T-helper 2 cell (primary cell): Measurements from ENCODE around the gene TRMT61A.

Source experiments
- DNase-seq, 5 experiments: peaks; one replicate each; pipeline versions ENCODE4 v3.0.0 to v3.0.0-alpha.2; 2012 to 2022
- total RNA-seq, 2 donors: gene quantifications; one replicate each; lab custom pipeline; 2026; lab: John Stamatoyannopoulos, UW

Gene TRMT61A
- total RNA-seq = 12.5 to 17.2 reads per million in 2 donors

DNA sequence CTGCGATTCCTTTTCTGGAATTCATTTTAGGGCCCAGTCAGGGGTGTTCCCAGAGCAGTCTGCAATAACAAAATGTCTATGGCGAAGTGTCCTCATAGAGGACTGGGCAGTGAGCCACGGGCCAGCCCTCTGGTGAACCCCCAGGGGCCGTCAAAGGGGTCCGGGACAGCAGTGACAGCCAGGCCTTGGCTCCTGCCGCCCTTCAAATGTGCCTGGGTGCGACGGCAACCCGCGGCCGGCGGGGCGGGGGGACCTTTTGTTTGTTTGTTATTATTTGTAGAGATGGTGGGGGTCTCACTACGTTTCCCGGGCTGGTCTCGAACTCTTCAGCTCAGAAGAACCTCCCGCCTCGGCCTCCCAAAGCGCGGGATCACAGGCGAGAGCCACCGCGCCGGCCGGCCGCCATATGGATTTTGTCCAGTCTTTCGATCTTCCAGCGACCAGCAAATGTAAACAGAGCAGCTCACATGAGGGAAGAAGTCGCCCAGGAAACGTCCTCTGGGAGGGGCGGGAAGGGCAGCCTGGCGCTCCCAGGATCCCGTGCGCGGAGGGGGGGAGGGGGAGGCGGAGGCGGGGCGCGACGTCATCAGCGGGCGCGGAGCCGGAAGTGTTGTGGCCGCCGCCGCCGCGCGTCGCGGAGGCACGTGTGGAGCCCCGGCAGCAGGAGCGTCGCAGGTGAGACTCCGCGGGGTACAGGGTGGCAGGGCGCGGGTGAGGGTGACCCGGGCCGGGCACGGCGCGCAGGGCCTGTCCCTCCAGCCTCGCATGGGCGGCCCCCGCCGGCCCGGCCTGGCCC, at the start of gene TRMT61A:
Gene TRMT61A (plus strand): TSS at position 610 of the 796 bp plus-strand sequence. CDS start 783 bp downstream, outside the sequence.
- DNase-seq = peak; percentile 57 to 86 (median 68)

DNA sequence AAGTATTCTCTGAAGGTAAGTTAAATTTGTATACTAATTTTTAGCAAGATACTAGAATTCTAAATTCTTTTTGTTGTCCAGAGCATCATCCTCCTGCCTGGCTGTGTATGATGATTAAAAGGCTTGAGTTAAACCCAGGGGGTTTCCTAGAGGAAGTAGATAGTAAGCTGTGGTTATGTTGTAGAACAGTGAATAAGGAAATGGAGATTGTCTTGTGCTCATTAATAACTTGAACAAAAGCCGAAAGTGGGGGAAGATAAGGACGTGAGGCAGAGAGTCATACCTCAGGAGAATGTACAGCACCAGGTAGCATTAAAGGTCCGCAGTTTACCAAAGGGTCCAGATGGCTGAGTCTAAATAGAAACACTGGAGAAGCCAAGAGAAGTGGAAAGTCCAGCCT, 48.4 kb upstream of the TRMT61A start:
- DNase-seq = peak in 1 of 5 experiments; percentile 65

DNA sequence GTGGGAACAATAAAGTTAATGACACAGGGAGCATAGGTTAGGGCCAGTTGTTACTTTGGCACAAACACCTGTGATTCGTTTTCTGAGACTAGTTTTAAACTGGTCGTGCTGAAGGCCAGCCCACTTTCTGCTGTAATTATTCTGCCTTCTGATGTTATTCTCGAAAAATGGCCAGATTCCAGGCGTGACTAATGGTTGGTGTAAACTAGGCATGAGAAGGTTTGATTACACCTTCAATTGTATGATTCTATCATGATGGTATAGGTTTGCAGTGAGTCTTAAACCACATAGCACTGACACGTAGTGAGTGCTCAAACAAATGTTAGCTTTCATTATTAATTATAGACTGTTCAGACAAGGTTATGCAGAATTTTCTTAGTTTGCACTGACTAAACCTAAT, 45.4 kb upstream of the TRMT61A start:
- no peak for DNase-seq

DNA sequence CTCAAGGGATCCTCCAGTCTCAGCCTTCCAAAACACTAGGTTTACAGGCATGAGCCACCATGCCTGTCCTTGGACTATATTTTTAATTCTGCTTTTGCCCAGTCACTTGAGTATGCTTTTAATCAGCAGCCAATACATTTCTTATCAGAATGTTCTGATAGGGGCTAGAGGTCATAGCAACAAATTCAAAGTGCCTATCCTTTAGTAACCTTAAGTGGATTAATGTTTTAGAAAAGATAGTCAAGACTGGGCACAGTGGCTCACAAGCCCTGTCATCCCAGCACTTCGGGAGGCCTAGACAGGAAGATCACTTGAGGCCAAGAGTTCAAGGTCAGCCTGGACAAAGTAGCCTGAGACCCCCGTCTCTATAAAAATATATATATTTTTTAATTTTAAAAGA, 43.5 kb upstream of the TRMT61A start:
- DNase-seq = no peak

DNA sequence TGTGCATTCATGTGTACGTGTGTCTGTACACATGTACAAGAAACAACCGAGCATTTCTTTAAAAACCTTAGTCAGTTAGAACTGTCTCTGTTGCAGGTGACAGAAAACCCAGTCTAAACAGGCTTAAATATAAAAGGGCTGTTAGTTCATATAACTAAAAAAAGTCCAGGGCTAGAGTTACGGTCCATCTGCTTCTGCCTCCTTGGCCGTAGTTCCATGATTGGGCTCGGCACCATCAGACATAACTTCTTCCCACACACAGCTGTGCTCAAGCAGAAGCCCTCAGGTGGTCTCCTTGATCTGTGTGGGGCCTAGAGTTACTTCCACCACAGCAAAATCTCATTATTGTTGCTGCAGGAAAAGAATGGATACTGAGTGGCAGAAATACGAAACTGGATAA, 40.9 kb upstream of the TRMT61A start:
- no peak for DNase-seq

DNA sequence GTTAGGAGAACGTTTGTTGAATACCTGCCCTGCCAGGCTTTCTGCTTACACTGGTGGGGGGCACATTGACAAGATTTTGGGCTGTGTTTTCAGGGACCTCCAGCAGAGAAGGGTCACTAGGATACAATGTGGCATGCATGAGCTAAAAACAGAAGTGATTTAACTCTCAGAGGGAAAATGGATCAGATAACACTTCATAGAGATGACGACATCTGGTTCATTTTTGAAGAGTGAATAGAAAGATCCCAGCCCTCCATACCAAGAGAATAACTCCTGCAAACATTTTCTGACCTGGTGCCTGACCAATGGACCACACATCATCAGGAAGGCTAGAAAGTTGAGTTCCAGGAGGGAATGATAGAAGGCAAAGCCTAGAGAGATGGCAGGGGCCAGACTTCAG, 40.0 kb upstream of the TRMT61A start:
- DNase-seq = no peak

DNA sequence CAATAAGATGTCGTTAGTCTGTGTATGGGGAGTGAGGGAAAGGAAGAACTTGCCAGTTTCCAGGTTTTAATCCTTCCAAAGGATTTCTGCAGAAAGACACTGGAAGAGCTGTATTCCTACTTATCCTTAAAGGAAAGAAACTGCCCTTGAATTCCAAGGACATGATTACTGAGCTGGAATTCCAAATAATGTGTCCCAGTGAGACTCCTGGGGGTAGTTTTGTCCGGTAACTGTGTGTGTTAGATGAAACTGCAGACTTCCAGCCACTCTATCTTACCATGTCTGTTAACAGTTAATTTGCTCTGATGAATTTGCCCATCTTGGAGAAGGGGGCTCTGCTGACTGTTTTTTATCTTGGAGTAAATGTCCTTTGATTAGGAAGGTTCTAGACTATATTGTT, 39.4 kb upstream of the TRMT61A start:
- DNase-seq = no peak

DNA sequence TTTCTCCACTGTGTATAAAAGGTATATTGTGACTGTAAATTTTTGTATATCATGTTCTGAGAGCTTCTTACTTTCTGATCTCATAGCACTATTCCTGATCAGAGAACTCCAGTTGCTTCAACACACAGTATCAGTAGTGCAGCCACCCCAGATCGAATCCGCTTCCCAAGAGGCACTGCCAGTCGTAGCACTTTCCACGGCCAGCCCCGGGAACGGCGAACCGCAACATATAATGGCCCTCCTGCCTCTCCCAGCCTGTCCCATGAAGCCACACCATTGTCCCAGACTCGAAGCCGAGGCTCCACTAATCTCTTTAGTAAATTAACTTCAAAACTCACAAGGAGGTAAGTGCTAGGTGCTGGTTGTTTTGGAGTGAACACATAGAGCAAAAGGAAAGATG, 37.3 kb upstream of the TRMT61A start:
- no peak for DNase-seq

DNA sequence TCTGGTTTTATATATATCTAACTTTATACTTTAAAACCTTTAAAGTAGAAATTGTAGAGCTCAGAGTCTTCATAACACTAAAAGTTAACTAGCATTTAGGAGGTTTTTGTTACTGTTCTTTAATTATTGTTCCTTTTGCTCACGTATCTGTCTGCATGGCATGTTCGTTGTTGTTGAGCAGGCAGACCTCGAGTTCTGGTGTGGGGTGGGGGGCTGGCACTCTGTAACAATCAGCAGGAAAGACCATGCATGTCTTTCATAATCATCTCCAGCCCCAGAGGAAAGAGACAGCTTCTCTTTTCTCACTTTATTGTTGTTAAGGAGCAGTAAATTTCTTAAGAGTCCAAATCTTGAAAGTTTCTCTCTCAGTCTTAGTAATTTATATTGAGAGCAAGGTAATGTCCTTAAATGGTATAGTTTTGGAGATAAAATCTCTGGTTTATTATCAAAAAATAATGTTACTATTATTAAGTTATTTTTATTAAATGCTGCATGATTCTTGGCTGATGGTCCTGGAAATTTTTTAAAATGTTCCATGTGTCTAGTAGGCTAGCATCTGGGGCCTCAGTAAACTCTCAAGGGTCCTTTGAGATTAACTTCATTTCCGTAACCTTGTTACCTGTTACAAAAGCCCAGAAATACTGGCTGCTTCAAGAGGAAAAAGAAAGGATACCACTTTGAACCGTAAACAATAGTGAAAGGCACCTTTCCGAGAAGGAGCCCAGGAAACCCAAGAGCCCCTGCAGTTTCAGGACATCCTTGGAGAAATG, 36.7 kb upstream of the TRMT61A start:
- no peak for DNase-seq

DNA sequence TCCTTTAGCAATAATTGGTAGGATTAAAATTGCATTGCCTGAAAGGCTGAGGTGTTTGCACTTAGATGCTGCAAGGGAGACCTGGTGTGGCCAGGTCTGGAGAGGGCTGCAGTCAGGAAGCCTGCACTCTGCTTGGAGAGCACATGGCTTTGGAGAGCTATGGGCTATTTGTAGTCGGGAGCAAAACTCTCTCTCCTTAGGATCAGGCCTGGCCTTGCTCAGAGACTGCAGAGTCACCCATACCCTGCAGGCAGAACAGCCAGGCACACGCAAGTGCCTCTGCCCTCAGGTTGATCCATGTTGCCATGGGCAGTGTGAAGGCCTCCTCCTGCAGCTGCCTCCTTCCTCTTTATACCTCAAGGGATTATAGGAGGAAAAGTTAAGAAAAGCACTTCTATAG, 33.1 kb upstream of the TRMT61A start:
- no peak for DNase-seq

DNA sequence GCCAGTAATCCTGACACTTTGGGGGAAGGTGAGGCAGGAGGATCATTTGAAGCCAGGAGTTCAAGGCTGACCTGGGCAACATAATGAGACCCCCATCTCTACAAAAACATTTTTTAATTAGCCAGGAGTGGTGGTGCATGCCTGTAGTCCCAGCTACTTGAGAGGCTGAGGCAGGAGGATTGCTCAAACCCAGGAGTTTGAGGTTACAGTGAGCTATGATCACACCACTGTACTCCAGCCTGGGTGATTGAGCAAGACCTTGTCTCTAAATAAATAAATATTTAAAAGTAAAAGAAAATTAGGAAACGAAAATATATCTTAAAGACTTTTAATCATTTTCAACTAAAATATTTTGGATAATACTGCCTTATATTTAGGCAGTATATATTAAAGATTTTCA, 32.2 kb upstream of the TRMT61A start:
- DNase-seq = no peak

DNA sequence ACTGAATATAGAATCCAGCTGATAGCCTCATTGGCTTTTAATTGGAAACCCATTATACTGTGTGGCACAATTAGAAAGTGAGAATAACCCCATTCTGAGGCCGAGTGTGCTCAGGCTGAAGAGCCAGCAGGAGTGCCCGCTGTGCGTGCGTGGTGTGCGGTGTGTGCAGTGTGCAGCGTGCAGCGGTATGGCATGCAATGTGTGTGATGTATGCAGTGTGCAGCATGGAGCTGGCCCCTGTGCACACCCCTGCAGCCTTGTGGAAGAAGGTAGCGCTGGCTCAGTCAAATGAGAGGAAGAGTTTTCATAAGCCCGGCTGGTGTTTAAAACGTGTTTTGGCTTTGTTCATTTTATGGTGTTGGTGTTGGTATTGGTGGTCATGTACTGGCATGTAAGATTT, 29.3 kb upstream of the TRMT61A start:
- no peak for DNase-seq

DNA sequence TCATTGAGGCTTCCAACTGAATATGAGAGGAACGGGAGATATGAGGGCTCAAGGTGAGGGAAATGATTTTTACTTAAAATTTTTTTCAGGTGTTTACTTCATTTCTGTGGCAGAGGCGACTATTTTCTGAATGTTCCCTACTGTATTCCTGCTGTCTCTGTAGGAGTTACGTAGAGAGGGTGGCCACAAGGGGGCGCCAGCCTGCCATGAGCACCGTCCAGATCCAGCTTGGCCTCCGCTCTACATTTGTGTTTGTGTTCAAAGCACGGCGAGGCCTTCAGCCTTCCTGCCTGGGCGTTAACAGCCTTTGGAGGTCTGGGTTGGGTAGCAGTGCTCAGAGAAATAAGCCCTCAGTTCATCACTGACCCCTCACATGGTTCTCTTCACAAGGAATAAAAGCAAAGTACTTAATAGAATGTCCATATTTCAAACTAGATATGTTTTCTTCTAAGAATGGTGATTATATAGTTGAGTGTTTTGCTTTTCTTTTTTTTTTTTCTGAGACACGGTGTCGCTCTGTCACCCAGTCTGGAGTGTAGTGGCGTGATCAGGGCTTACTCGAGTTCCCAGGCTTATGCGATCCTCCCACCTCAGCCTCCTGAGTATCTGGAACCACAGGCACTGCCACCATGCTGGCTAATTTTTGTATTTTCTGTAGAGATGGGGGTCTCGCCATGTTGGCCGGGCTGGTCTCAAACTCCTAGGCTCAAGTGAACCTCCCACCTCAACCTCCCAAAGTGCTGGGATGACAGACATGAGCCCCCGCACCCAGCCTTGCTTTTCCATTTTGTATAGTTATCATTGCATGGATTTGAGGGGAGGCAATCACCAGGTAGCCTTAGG, 28.6 kb upstream of the TRMT61A start:
- DNase-seq = peak; percentile 47 to 78 (median 66)

DNA sequence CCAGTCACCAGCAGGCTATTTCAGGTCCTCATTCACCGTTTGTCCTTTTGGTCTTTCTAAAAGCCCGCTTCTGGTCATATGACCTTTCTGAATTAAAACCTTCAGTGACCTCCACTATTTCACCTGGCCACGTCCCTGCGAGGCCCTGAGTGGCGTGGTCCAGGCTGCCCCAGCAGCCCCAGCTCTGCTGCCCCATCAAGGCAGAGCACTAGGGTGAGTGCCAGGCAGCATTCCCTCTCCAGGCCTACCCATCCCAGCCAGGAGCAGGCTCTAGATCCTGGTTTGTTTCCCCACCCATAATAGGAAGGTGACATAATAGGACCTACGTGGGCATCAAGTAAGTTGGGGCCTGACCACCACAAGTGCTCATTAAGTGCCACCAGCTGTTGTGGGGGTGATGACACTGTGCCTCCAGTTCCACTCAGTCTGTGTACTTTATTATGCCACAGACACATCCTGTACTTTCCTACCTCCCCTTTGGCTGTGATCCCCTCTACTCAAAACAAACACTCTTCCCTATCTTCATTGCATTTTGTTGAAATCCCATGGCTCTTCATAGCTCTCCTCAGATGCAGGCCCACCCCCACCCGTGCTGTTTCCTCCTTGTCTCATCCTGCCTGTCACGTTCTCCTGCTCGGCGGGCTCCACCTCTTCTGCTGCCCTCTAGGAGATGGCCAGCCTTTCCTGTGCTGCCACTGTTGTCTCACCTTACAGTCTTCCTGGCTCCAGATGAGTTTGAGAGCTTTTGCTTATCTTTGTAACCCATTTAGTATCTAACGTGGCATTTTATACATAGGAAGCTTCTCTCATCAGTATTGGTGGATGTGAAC, 27.7 kb upstream of the TRMT61A start:
- DNase-seq = no peak

DNA sequence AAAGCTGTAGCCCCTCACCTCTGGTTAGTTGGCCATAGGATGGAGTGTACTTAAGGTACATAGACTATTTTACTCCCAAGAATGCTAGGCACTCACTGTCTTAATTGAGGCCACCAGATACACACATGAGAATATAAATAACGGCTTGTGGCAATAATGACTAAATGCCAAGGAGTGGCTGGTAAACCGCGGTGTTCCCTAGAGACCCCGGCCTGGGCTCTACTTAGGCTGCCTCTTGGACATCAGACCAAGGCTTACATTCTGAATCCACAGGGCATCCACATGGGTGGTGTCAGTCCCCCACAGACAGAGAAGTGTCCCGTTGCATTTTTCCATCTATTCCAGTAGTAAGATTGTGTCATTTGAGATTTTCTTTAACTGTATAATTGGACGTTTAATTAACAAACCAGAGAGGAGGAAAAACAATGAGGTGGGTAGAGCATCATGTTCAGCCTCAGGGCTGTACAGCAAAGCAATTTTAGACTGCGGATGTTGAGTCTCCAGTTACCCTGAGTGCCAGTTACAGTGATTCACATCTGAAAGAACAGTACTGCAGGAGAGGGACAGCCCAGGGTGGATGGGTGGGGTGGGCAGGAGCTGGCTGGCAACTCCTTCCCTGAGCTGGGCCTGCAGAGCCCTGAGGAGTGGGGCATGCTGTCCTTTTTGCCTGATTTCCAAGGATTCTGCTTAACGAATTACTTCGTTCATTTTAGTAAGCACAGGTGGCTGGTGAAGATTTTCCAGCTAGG, 26.9 kb upstream of the TRMT61A start:
- no peak for DNase-seq

DNA sequence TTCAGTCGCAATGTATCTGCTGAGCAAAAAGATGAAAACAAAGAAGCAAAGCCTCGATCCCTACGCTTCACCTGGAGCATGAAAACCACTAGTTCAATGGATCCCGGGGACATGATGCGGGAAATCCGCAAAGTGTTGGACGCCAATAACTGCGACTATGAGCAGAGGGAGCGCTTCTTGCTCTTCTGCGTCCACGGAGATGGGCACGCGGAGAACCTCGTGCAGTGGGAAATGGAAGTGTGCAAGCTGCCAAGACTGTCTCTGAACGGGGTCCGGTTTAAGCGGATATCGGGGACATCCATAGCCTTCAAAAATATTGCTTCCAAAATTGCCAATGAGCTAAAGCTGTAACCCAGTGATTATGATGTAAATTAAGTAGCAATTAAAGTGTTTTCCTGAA, 26.1 kb upstream of the TRMT61A start:
- no peak for DNase-seq

DNA sequence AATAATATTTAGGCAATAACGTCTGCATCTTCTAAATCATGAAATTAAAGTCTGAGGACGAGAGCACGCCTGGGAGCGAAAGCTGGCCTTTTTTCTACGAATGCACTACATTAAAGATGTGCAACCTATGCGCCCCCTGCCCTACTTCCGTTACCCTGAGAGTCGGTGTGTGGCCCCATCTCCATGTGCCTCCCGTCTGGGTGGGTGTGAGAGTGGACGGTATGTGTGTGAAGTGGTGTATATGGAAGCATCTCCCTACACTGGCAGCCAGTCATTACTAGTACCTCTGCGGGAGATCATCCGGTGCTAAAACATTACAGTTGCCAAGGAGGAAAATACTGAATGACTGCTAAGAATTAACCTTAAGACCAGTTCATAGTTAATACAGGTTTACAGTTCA, 25.7 kb upstream of the TRMT61A start:
- no peak for DNase-seq

DNA sequence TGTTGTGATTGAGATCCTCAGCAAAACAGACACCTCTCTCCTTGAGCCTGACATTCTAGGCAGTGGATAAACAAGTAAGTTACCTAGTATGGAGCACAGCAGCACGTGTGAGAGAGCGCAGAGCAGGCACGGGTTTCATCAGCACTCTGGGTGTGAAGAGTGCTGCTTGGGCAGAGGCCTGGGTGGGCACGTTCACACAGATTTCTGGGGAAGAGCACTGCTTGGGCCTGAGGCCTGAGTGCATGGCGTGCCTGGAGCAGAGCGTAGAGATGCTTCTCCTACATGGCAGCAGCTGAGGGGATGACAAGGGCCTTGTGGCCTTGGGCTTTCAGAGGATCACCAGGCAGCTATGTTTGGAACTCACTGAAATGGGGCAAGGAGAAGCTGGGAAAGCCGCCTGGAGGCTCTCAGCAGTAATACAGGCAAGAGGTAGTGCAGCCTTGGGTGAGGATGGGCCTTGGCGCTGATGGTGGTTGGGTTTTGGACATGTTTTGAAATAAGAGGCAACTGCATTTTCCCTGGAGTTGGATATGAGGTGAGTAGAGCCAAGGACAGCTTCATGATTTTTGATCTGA, 23.9 kb upstream of the TRMT61A start:
- no peak for DNase-seq

DNA sequence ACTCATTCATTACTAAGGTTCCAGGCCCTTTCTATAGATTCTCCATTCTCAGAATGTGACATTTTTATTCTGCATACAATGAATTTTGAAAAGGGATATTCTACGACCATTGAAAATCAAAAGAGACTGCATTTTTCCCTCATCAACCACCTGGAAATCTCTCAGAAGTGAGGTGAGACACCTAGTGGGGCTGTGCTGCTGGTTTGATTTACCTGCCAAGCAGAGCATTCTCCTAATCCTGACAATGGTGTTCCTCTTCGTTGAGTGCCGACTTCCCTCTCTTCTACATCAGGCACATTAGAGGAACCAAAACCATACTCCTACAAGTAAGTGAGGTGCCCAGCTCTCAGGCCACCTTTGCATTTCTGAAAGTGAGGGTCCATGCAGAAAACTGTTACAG, 21.2 kb upstream of the TRMT61A start:
- DNase-seq = no peak

DNA sequence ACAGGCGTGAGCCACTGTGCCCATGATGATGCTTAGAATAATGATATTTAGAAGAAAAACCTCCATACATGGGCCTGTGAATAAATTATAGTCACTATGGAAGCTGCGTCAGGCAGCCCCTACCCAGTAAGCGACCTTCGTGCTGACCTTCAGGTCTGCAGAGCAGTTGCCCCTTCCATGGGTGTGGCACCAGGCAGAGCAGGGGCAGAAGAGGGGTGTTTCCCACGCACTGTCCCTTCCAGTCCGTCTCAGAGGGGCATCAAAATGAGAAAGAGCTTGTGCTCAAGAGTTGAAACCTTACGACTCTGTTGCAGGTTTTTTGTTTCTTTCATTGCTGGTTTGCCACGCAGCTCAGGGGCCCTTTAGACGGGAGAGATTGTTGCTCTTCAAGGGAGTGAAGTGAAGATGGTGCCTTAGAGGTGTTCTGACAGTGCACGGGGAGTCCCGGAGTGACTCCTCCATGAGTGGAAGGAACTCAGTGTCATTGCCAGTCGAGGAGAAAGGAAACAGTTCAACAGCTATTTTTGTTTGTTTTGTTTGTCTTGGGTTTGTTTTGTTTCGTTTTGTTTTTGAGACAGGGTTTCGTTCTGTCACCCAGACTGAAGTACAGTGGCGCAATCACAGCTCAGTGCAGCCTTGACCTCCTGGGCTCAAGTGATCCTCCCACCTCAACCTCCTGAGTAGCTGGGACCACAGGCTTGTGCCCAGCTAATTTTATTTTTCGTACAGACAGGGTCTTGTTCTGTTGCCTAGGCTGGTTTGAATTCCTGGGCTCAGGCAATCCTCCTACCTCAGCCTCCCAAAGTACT, 20.3 kb upstream of the TRMT61A start:
- no peak for DNase-seq
